ENCODE measurements around the gene ITPK1. TPM values are rescaled to one million over a fixed set of nuclear protein-coding genes. Genes with fewer than 3 reads are reported as not detected.
"Not testable (repeated sequence)": the region's sequence is repeated elsewhere in the genome, so short reads cannot be mapped to it uniquely, and the experiment has no call there.

ITPK1 gene
- total RNA-seq, 4 donors from 2014 or later = 132 to 172 (median 157) TPM

- TF ChIP-seq POLR2A (IDR thresholded peaks at IDR 0.05) (no peak), CTCF (IDR thresholded peaks at IDR 0.05) (no peak)
- Histone ChIP-seq H3K4me1 (peaks cover 0 to 24% (median 11%) of the 10 kb centered on the region in 4 donors), H3K27ac (peak overlapping the region; percentile 44 to 55 (median 50))
Observed at GRCh38 chr14:93065272-93065730, 50.4 kb downstream of the ITPK1 start.

GRCh38 chr14:93064411-93065271 lies 51.1 kb downstream of the ITPK1 start:
- no peak overlapping the region for H3K4me3 ChIP-seq
- no peaks in the 10 kb centered on the region for H3K9me3 ChIP-seq
- peak overlapping the region in 3 of 4 donors; percentile 44 to 55 (median 55) for H3K27ac ChIP-seq
- DNase-seq = no peak
- TF ChIP-seq POLR2A (IDR thresholded peaks at IDR 0.05) = no peak
- TF ChIP-seq CTCF (IDR thresholded peaks at IDR 0.05) = no peak
- peaks cover 0 to 27% (median 17%) of the 10 kb centered on the region in 4 donors for H3K4me1 ChIP-seq
- no peaks in the 10 kb centered on the region for H3K27me3 ChIP-seq
- H3K36me3 ChIP-seq = no peaks in the 10 kb centered on the region

More at GRCh38 chr14:93065272-93065730, 50.4 kb downstream of the ITPK1 start:
- no peak for DNase-seq
- Histone ChIP-seq H3K9me3 (no peaks in the 10 kb centered on the region), H3K27me3 (no peaks in the 10 kb centered on the region), H3K36me3 (no peaks in the 10 kb centered on the region), H3K4me3 (no peak overlapping the region)

GRCh38 chr14:93063393-93063792 lies 52.3 kb downstream of the ITPK1 start:
- peaks cover 0 to 27% (median 17%) of the 10 kb centered on the region in 4 donors for H3K4me1 ChIP-seq
- no peaks in the 10 kb centered on the region for H3K36me3 ChIP-seq
- peak overlapping the region in 2 of 4 donors; percentile 25 to 55 for H3K27ac ChIP-seq
- no peak for DNase-seq
- TF ChIP-seq CTCF (IDR thresholded peaks at IDR 0.05) (no peak), POLR2A (IDR thresholded peaks at IDR 0.05) (no peak)
- H3K4me3 ChIP-seq = no peak overlapping the region
- H3K27me3 ChIP-seq = no peaks in the 10 kb centered on the region
- H3K9me3 ChIP-seq = no peaks in the 10 kb centered on the region

- Histone ChIP-seq H3K27ac (peak overlapping the region in 2 of 4 donors; percentile 25 to 55), H3K4me3 (no peak overlapping the region), H3K9me3 (no peaks in the 10 kb centered on the region), H3K4me1 (peaks cover 0 to 29% (median 17%) of the 10 kb centered on the region in 4 donors), H3K27me3 (no peaks in the 10 kb centered on the region), H3K36me3 (no peaks in the 10 kb centered on the region)
- no peak for DNase-seq
- TF ChIP-seq POLR2A (IDR thresholded peaks at IDR 0.05) (no peak), CTCF (IDR thresholded peaks at IDR 0.05) (no peak)
Observed at GRCh38 chr14:93062890-93063289, 52.8 kb downstream of the ITPK1 start.

GRCh38 chr14:93062013-93062412 lies 53.7 kb downstream of the ITPK1 start:
- Histone ChIP-seq H3K27ac (peak overlapping the region in 1 of 4 donors; percentile 65), H3K4me1 (peaks cover 3 to 38% (median 17%) of the 10 kb centered on the region in 4 donors)
- not testable (repeated sequence) for DNase-seq, H3K4me3 ChIP-seq, H3K9me3 ChIP-seq, H3K27me3 ChIP-seq, H3K36me3 ChIP-seq

- Histone ChIP-seq H3K27me3 (no peaks in the 10 kb centered on the region), H3K9me3 (no peaks in the 10 kb centered on the region), H3K27ac (peak overlapping the region in 2 of 4 donors; percentile 11 to 65), H3K36me3 (no peaks in the 10 kb centered on the region), H3K4me3 (no peak overlapping the region), H3K4me1 (peaks cover 6 to 43% (median 20%) of the 10 kb centered on the region in 4 donors)
- no peak for DNase-seq
- TF ChIP-seq CTCF (IDR thresholded peaks at IDR 0.05) (no peak), POLR2A (IDR thresholded peaks at IDR 0.05) (no peak)
Observed at GRCh38 chr14:93061380-93062012, 54.2 kb downstream of the ITPK1 start.
